Omental fat pad (tissue), 4 donors: Measurements from ENCODE around the gene YIPF6. TPM values are rescaled to one million over a fixed set of nuclear protein-coding genes. Genes with fewer than 3 reads are reported as not detected.

Experiments
- ATAC-seq: fragments of 150-250 bp; one replicate; pipeline ENCODE4 v1.9.1; 2016; ENCODE audit warnings: mild to moderate bottlenecking, moderate library complexity; ENCODE audit not compliant: low FRiP score
- DNase-seq: peaks from one replicate; pipeline ENCODE4 v3.0.0-alpha.2; 2019; ENCODE audit warnings: low spot score
- total RNA-seq, 4 donors: library from RNA; depleted of rRNA; stranded (reverse); fragments of >200 nt; gene quantifications; one replicate each; pipeline ENCODE4 v1.1.0, GENCODE V29; 2016
- TF ChIP-seq, protein P1 (sequence below), 3 donors: fragments of 450-650 bp; IDR thresholded peaks; one replicate each; pipeline ENCODE4 v1.5.1; 2016 to 2017; ENCODE audit warnings: antibody characterized with exemption in 3 of 3, mild to moderate bottlenecking in 3 of 3, moderate library complexity in 2 of 3

Gene YIPF6, protein sequence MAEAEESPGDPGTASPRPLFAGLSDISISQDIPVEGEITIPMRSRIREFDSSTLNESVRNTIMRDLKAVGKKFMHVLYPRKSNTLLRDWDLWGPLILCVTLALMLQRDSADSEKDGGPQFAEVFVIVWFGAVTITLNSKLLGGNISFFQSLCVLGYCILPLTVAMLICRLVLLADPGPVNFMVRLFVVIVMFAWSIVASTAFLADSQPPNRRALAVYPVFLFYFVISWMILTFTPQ
- 10 to 100 TPM; 20.1 to 31.2 (median 27.6) TPM for total RNA-seq

DNA sequence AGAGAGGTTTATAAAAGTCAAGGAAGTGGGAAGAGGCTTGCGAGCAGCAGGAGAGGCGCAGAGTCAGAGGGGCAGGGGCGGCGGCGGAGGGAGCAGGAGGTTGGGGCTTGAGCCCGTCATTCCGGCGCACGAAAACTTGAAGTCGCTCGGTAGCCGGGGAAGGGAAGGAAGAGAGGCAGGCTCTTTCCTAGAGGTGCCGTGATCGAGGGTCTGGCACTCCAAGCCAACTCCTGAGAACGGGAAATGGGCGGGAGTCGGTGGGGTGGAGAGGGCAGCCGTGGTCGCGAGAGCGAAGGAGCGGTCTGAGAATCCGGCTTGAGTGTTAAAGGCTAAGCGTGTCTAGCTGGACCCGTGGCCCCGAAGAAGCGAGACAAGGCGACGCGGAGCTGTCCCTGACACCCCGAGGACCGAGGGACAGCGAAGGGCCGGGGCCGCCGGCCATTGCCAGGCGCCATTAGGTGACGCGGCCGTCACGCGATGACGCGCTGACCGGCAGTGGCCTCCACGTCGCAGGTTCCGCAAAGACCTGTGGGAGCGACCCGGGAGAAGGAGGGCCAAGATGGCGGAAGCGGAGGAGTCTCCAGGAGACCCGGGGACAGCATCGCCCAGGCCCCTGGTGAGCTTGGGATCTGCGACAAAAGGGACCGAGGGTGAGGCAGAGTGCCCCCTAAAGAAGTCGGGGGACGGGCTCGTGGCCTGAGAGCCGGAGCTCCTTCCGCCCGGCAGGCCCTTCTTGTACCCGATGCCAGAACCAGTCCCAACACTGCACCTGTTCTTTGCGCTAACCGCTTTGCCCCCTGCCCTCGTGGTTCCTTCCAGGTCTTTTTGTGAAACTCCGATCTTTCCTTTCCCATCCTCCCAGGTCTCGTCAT is at the start of gene YIPF6:
YIPF6 (plus strand) TSS at position 544 of the 872 bp plus-strand sequence; CDS start at position 560, 16 bp downstream.
- DNase-seq, result peak; percentile 35
- TF ChIP-seq, protein P1, sequence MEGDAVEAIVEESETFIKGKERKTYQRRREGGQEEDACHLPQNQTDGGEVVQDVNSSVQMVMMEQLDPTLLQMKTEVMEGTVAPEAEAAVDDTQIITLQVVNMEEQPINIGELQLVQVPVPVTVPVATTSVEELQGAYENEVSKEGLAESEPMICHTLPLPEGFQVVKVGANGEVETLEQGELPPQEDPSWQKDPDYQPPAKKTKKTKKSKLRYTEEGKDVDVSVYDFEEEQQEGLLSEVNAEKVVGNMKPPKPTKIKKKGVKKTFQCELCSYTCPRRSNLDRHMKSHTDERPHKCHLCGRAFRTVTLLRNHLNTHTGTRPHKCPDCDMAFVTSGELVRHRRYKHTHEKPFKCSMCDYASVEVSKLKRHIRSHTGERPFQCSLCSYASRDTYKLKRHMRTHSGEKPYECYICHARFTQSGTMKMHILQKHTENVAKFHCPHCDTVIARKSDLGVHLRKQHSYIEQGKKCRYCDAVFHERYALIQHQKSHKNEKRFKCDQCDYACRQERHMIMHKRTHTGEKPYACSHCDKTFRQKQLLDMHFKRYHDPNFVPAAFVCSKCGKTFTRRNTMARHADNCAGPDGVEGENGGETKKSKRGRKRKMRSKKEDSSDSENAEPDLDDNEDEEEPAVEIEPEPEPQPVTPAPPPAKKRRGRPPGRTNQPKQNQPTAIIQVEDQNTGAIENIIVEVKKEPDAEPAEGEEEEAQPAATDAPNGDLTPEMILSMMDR (IDR thresholded peaks at IDR 0.05), result no peak
- peak; percentile 91 for ATAC-seq

DNA sequence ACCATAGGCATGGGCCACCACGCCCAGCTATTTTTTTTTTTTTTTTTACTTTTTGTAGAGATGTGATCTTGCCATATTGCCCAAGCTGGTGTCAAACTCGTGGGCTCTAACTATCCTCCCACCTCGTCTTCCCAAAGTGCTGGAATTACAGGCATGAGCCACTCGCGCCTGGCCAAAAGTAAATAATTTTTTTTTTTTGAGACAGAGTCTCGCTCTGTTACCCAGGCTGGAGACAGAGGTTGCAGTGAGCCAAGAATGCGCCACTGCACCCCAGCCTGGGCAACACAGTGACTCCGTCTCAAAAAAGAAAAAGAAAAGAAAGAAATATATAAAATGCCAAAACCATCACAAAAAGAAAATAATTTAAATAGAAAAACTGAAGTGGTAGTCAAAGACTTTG is 47.1 kb upstream of the YIPF6 start:
- no peak for DNase-seq
- TF ChIP-seq, protein P1 (IDR thresholded peaks at IDR 0.05), result no peak
- no peak for ATAC-seq

DNA sequence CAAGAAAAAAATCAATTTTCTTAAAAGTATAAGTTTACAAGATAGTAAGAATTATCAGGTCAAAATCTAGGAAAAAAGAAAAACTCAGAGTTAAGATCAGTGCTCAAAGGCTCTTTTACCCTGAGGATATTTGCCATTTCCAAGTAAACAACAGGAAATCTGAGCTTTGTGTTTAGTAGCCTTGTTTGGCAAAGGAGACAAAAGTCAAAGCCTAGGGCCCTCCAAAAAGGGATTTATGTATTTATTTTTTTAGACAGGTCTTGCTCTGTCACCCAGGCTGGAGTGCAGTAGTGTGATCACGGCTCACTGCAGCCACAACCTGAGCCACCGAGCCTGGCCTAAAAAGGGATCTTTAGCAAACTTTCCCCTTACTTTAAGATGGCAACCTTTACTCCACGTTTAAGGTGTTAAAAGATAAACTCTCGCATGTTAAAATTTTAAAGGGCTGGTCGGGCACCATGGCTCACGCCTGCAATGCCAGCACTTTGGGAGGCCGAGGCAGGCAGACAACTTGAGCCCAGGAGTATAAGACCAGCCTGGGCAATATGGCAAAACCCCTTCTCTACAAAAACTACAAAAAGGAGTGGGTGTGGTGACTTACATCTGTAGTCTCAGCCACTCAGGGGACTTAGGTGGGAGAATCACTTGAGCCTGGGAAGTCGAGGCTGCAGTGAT is 44.2 kb upstream of the YIPF6 start:
- TF ChIP-seq, protein P1 (IDR thresholded peaks at IDR 0.05), result no peak
- DNase-seq (no peak), ATAC-seq (no peak)

DNA sequence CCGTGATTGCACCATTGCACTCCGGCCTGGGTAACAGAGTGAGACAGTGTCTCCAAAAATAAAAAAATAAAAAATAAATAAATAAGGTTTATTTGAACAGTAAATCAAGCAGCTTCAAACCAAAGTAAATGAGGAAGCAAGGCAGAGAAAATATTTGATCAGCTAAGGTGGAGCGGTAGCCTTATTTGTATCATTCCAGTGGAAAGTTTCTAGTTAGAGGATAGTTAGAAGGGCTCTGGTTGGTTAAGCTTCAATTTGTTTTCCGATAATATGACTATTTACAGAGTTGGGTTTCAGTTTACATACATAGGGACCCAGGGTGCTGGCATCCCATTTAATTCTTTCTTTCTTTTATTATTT is 43.7 kb upstream of the YIPF6 start:
- ATAC-seq, result no peak
- no peak for DNase-seq
- TF ChIP-seq, protein P1 (IDR thresholded peaks at IDR 0.05), result no peak

DNA sequence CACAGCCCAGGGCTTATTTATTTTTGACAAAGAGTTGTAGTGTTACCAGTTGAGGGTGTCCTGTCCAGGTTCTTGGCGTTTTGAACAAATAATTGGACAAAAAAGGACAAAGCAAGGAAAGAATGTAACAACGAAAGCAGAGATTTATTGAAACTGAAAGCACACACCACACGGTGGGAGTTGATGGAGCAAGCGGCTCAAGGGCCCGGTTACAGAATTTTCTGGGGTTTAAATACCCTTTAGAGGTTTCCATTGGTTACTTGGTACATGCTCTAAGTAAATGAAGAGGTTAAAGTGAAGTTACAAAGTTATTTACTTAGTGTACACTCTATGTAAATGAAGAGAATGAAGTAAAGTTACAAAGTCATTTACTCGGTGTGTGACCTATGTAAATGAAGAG is 37.8 kb upstream of the YIPF6 start:
- TF ChIP-seq, protein P1 (IDR thresholded peaks at IDR 0.05), result no peak
- DNase-seq, result no peak
- ATAC-seq, result no peak

DNA sequence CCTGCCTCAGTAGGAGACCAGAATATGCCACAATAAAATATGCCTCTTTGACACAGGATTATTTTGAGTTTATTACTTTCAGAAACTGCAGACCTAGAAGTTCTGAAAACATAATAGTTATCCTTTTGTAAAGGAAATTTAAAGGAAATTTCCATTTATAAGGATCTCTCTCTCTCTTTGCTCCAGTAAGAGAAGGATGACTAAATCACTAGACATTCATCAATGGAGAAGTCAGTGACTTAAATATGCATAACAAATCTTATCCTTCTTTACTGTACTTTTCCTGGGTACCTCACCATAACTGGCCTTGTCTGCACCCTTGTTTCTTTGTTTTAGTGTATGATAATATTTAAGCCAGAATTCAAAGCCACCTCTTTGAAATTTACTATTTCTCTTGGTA is 37.3 kb upstream of the YIPF6 start:
- DNase-seq, result no peak
- ATAC-seq, result no peak
- TF ChIP-seq, protein P1 (IDR thresholded peaks at IDR 0.05), result no peak
